HL-60/S4 treated with retinoic acid at 250 ng/mL for 4 days and 3 days (cell line): ENCODE results near the gene PFN1.

Experiments used
- in situ Hi-C: fragments of 300-500 bp; cut with MboI; formaldehyde crosslinking; loops from 2 replicates; pipeline ENCODE4 v1.7.0; 2022; ENCODE audit warnings: low sequenced_read_pairs

The PFN1 gene

DNA sequence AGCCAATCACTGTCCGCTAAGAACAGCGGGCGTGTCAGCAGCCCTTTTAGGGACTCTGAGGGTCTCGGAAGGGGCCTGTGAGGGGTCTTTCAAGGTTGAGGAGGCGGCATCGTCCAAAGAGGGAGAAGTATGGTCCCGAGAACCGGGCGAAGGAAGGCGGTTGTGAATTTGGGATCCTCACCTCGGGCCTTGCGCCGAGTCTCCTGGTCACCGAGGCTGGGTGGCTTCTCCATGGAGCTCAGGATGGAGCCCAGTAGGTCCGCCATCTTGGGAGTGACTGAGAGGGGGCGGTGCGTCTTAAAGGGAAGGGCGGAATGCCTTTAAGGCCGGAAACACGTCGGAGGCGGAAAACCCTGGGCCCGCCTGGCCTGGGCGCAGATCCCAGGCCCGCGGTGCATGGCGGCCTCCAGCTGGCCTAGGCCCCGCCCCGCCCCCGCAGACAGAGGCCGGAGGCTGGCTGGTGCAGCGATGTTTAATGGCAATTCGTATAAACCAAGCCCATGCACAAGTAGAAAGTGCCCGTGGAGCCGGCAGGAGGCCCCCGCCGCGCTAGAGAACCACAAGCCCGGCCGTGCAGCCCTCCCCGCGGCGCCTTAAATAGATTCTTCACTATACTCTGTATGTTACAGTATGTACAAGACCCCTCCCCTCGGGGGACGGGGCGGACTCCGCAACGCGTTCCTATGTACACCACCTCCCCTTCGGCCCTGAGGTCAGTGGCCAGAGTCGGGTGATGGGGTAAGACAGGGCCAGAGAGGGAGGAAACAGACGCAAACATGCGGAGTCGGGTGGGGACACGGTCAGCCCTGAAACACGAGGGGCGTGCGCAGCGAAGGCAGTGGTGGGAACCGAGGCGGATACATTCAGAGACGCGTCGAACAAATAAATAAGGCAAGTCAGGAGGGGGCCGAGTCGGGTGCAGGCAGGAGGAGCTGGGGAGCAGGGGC, 19.5 kb upstream of the PFN1 start, which contains the start of gene SPAG7:
SPAG7 (minus strand) TSS at position 279 of the 947 bp plus-strand sequence; CDS start at position 266, 13 bp downstream.
- in situ Hi-C loops, result no loop called here

DNA sequence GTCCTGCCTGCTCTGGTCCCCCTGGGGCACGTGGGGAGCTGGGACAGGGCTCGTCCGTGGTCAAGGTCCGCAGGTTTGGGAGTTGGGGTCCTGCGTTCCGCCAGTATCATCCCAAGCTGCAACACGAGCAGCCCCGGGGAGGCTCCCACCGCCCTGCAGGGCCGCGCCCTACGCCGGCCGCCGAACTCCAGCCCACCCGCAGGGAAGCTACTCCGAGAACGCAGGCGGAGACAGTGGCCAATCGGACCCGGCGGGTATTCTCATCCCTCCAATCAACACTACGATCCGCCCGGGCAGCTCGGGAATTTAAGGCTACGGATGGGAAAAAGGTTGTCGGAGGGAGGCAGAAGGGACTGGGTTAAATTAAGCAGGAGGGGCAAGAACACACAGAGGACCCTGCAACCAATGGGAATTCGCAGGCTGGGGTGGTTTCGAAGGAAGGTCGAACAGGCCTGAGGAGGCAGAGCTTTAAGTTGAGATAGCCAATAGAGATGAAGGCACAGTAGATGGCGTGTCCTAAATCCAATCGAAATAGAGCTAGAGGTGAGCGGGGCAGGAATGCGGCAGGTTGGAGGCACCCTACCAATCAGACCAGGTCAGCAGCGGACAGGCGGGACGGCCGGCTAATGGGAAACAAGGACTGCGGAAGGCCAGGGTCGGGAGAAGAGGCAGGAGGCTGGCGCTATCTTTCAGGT, 18.7 kb upstream of the PFN1 start:
- in situ Hi-C loops, result no loop called here

GRCh38 chr17:4965311-4965986, 17.1 kb upstream of the PFN1 start:
- in situ Hi-C loops, result no loop called here

DNA sequence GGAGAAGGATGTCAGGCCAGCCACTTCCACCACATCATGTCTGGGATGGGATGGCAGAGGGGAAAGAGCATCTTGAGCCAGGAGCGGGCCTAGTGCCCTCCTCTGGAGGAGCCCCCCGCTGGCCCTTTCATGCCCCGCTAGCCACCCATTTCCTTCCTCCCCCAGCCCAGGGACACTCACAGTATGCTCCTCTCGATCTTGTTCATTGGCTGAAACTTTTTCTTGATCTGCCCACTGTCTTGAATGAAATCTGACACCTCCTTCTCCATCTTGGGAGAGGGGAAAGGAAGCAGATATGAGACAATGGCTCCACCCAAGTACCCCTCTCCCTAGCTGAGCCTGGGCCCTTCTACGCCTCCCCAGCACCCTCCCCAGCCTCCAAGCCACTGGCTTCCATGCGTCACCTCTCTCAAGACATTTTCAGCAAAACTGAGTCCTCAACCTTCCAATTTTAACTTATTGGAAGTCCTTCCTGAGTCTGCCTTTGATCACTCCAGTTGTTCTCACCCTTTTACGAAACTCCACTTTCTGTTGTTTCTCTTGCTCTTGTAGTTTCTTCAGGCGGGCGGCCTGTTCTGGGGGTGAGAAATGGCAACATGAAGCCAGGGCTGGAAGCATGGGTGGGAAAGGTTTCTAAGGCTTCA, 12.1 kb upstream of the PFN1 start:
- in situ Hi-C loops, result no loop called here

DNA sequence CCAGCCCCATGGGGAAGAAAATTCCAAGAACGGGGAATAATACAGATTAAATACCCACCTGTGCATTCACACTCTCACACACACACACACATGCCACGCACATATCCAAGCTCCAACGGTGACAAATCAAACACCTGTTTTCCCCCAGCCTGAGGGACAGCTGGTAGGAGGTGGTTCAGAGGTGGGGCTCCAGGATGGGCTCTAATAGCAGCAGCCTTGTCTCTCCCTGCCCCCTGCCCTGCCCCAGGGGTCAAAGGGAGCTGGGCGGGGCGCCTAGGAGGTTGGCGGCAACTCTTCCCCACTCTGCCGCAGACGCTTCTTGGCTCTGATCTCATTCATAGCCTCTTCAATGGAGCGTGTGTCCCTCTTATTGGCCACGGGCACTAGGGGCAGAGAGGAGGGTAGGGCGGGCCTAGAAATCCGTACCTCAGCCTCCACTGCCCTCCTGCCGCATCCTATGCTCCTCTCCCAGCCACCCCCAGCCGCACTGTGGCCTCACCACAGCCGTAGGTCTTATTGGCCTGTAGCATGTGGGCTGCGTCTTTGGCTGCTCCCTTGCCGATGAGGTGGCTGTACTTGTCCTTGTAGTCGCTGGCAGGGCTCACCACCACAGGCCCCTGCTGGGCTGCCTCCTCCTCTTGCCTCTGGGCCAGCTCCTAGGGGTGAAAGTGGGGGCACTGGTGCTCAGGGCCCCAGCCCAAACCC, 11.1 kb upstream of the PFN1 start:
- in situ Hi-C loops, result no loop called here

DNA sequence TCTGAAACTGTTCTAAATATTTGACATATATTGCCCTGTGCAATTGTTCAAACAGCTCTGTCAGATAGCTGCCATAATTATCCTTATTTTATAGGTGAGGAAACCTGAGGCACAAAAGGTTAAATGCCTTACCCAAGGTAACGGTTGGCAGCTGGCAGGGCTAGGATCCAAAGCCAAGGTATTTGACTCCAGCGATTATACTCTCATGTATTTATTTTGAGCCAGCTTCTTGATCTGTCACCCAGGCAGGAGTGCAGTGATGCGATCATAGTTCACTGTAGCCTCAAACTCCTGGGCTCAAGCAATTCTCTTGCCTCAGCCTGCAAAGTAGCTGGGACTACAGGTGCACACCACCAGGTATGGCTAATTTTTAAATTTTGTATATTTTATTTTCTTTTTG, 9.8 kb upstream of the PFN1 start:
- in situ Hi-C loops, result no loop called here

GRCh38 chr17:4956493-4957061, 8.2 kb upstream of the PFN1 start:
- in situ Hi-C loops, result no loop called here

DNA sequence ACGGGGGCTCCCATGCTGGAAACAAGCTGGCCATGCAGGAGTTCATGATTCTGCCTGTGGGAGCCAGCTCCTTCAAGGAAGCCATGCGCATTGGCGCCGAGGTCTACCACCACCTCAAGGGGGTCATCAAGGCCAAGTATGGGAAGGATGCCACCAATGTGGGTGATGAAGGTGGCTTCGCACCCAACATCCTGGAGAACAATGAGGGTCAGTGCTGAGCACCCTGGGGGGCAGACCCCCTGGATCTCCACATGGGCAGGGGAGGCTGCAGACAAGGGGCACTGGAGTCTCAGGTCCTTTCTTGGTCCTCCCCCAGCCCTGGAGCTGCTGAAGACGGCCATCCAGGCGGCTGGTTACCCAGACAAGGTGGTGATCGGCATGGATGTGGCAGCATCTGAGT, 6.8 kb upstream of the PFN1 start:
- in situ Hi-C loops, result no loop called here

- in situ Hi-C loops, result no loop called here
Observed at GRCh38 chr17:4953451-4953961, 5.2 kb upstream of the PFN1 start.

GRCh38 chr17:4951486-4951885, 3.2 kb upstream of the PFN1 start:
- in situ Hi-C loops, result no loop called here

- in situ Hi-C loops, result no loop called here
Observed at GRCh38 chr17:4950746-4951204, 2.4 kb upstream of the PFN1 start, which contains the start of gene ENO3. ENO3 (plus strand) TSS chr17:4951119; CDS start chr17:4951830, 711 bp downstream.

DNA sequence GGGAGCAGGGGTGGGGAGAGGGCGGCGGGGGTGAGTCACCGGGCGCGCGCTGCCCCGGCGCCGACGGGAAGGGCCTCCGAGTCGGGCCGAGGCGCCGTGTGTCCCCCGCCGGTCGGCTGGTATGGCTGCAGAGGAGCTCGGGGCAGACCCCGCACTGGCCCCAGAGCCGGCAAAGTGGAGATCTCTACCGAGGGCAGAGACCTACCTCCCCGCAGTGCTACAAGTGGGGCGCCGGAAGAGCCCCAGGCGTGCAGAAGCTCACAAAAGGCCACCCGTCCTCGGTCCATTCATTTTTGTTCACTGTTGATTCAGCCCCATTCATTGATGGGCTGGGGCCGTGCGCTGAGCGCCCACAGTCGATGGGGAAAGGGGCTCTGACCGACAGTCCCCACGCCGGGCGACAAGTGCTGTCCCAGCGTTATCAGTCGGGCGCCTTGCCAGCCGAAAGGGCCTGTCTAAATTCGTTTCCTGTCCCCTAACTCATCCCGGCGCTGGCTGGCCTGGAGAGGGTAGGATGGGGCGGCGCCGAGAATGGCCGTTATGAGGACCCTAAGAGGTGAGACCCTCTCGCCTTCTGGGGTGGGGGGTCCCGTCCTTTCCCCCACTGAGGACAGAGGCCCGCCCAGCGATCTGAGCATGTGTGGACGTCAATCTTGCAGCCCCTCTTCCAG, 1.9 kb upstream of the PFN1 start:
- in situ Hi-C loops, result no loop called here

DNA sequence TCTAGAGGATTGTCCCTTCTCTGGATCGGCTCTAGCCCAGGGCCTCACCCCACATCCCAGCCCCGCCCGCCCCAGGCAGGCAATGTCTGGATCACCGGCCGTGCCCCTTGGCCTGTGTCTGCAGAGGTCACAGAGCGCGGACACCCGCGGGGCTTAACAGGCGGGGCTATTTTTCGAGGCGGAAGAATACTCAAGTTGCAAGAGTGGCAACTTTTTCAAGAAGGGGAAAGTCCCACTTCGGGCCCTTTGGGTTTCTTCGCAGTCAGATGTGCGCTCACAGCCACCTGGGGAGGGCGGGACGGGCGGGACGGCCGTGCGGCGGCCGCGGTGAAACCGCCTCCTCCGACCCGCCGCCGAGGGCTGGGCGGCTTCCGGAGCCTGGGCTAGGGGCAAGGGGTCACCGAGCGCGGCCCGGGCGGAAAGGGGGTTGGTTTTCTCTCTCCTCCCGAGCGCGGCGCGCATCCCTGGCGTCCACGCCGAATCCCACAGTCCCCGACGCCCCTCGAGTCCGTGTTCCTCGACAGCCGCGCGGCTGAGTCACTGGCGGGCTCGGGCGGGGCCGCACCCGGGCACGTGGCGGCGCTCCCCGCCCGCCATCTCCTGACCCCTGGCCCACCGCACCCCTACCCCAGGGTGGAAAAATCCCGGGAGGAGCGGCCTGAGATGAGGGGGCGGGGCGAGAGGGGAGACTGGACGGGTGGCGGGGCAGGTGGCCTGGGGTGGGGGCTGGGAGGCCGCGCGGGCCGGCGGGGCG, 1.2 kb upstream of the PFN1 start:
- in situ Hi-C loops, result no loop called here

DNA sequence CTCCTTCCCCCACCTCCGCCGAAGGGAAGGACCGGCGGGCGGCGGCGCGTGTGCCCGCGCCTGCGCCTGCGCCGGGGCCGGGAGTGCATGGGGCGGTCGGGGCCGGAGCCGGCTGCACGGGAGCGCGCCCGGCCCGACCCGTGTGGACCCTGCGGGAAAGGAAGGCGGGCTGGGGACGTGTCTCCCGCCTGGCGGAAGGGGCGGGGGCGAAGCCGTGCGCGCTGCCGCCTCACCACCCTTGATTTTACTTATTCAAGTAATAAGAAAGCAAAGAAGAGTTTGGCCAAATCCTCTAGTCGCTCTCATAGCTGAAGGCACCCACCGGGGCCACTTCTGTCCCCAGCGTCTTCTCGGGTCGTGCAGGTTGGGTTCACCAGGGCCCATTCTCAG, 596 bp upstream of the PFN1 start:
- in situ Hi-C loops, result no loop called here

DNA sequence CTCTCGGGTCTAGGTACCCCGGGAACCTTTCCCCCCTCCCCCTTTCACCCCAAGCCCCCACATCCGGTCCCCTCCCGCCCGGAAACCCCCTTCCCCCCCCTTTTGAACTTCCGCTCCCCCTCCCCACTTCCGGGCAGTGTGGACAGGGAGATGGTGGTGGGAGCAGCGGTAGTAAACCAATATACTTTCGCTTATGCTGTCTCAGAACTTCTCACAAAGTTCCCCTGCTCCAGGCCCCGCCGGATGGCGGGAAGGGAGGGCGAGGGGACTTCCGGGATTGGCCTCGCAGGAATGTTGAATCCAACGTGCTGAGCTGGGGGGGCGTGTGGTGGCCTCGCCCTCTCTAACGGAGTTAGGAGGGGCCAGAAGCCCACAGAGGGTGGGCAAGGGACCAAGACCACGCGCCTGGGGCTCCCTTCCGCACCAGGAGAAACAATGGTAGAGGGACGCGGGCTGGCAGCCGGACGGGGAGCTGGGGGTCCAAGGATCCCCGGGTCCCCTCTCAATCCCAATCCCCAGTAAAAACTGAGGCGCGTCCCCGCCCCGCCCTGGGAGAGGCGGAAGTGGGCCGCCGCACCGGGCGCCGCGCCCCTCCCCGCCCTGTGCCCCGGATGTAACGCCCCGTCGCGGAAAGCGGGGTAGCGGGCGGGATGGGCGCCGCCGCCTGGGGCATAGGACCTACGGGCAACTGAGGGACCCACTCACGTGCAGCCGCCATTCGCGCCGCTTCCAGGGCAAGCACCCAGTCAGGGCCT, 742 bp downstream of the PFN1 start:
- in situ Hi-C loops, result no loop called here

GRCh38 chr17:4947010-4947410, 1.3 kb downstream of the PFN1 start:
- in situ Hi-C loops, result no loop called here

DNA sequence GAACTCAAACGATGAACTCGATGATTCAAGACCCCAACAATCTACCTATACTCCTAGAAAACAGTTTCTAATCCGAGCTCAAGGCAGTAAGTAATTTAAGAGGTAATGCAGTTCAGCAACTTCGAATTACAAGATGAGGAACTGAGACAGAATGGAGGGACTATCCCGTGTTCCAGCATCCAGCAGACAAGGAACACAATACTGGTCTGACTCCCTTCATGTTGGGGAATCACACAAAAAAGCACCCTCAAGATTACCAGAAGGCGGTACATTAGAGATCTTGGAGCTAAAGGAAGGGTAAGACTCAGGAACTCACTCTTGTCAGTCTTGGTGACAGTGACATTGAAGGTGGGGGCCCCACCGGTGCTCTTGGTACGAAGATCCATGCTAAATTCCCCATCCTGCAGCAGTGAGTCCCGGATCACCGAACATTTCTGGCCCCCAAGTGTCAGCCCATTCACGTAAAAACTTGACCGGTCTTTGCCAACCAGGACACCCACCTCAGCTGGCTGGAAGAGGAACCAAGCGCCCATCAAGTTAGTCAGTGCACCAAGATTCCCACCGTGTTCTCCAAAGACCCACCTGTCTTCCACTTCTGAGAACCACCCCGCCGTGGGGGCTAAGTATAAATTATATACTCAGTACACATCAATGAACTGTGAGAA, 1.9 kb downstream of the PFN1 start:
- in situ Hi-C loops, result no loop called here
